Activated CD4-positive, alpha-beta memory T cell treated with anti-CD3 and anti-CD28 coated beads, Interleukin-2, amount 10 ng/mL, durations not matched to agents 7 days and 5 days (primary cell): ENCODE measurements around the gene ITGA4. TPM values are rescaled to one million over a fixed set of nuclear protein-coding genes. Genes with fewer than 3 reads are reported as not detected.

Experiments
- CTCF ChIA-PET: fragments of 350-600 bp; sonication (Branson Sonifier 250); formaldehyde crosslinking; loops from one replicate; lab custom pipeline; 2021; ENCODE audit warnings: antibody characterized with exemption, inconsistent platforms; lab: Charles Lee
- POLR2A ChIA-PET: fragments of 350-600 bp; sonication (Branson Sonifier 250); formaldehyde crosslinking; loops from one replicate; lab custom pipeline; 2021; ENCODE audit warnings: antibody characterized with exemption; lab: Charles Lee
- DNase-seq: peaks from one replicate; pipeline ENCODE4 v3.0.0-alpha.2; 2020
- H3K27ac Mint-ChIP-seq: one replicate; pipeline ENCODE4 v1.8.0; 2021; ENCODE audit warnings: mild to moderate bottlenecking, mixed read lengths
- H3K27me3 Mint-ChIP-seq: one replicate; pipeline ENCODE4 v1.8.0; 2021; ENCODE audit warnings: mixed read lengths
- H3K36me3 Mint-ChIP-seq: one replicate; pipeline ENCODE4 v1.8.0; 2021; ENCODE audit warnings: low read depth, mixed read lengths
- H3K4me1 Mint-ChIP-seq: one replicate; pipeline ENCODE4 v1.8.0; 2021; ENCODE audit warnings: mixed read lengths
- H3K4me3 Mint-ChIP-seq: one replicate; pipeline ENCODE4 v1.8.0; 2021; ENCODE audit warnings: mild to moderate bottlenecking, mixed read lengths
- H3K9me3 Mint-ChIP-seq: one replicate; pipeline ENCODE4 v1.8.0; 2021; ENCODE audit warnings: mixed read lengths
- total RNA-seq, 2 experiments: library from RNA; stranded (reverse); gene quantifications; one replicate each; pipeline ENCODE4 v1.2.3, GENCODE V29; 2021

ITGA4 gene
- total RNA-seq, 2 experiments from 2014 or later: 252 to 265 TPM

GRCh38 chr2:181566334-181567032, 109.3 kb downstream of the ITGA4 start:
- H3K4me1 Mint-ChIP-seq: peaks cover 3% of the 10 kb centered on the region
- ChIA-PET POLR2A (no interaction called here), CTCF (interaction anchor here (1.3 kb wide), 1 partner anchor 149 kb away, joined by 4 read pairs; no protein-coding TSS in a partner anchor)
- H3K27ac Mint-ChIP-seq: no peak overlapping the region
- no peak for DNase-seq
- no peak overlapping the region for H3K4me3 Mint-ChIP-seq
- H3K9me3 Mint-ChIP-seq: no peaks in the 10 kb centered on the region
- peaks cover 2% of the 10 kb centered on the region for H3K27me3 Mint-ChIP-seq
- H3K36me3 Mint-ChIP-seq: no peaks in the 10 kb centered on the region

GRCh38 chr2:181570059-181570458, 112.9 kb downstream of the ITGA4 start:
- no peak overlapping the region for H3K4me3 Mint-ChIP-seq
- CTCF ChIA-PET: interaction anchor here (2.4 kb wide), 1 partner anchor 145 kb away, joined by 6 read pairs; no protein-coding TSS in a partner anchor
- H3K36me3 Mint-ChIP-seq: no peaks in the 10 kb centered on the region
- H3K4me1 Mint-ChIP-seq: peaks cover 1% of the 10 kb centered on the region
- H3K27me3 Mint-ChIP-seq: peaks cover 13% of the 10 kb centered on the region
- POLR2A ChIA-PET: no interaction called here
- no peak for DNase-seq
- no peaks in the 10 kb centered on the region for H3K9me3 Mint-ChIP-seq
- no peak overlapping the region for H3K27ac Mint-ChIP-seq

GRCh38 chr2:181570833-181571661, 113.9 kb downstream of the ITGA4 start:
- H3K36me3 Mint-ChIP-seq: no peaks in the 10 kb centered on the region
- no peak for DNase-seq
- ChIA-PET CTCF (interaction anchor here (0.6 to 4.1 kb wide), 3 partner anchors 26 to 241 kb away, joined by 3 to 43 read pairs (median 3); no protein-coding TSS in a partner anchor), POLR2A (no interaction called here)
- no peak overlapping the region for H3K4me3 Mint-ChIP-seq
- no peaks in the 10 kb centered on the region for H3K4me1 Mint-ChIP-seq
- H3K27ac Mint-ChIP-seq: no peak overlapping the region
- peaks cover 13% of the 10 kb centered on the region for H3K27me3 Mint-ChIP-seq
- H3K9me3 Mint-ChIP-seq: no peaks in the 10 kb centered on the region

GRCh38 chr2:181573140-181573736, 116.1 kb downstream of the ITGA4 start:
- DNase-seq: no peak
- H3K4me1 Mint-ChIP-seq: no peaks in the 10 kb centered on the region
- H3K9me3 Mint-ChIP-seq: no peaks in the 10 kb centered on the region
- H3K36me3 Mint-ChIP-seq: no peaks in the 10 kb centered on the region
- ChIA-PET POLR2A (no interaction called here), CTCF (interaction anchor here (0.8 to 4.1 kb wide), 6 partner anchors 13 to 144 kb away, joined by 3 to 43 read pairs (median 4); no protein-coding TSS in a partner anchor)
- H3K27ac Mint-ChIP-seq: no peak overlapping the region
- H3K4me3 Mint-ChIP-seq: no peak overlapping the region
- peaks cover 13% of the 10 kb centered on the region for H3K27me3 Mint-ChIP-seq

- CTCF ChIA-PET: interaction anchor here (0.6 to 4.1 kb wide), 4 partner anchors 12 to 140 kb away, joined by 4 to 43 read pairs (median 9); no protein-coding TSS in a partner anchor
- Mint-ChIP-seq H3K27ac (no peak overlapping the region), H3K4me3 (no peak overlapping the region), H3K4me1 (no peaks in the 10 kb centered on the region), H3K9me3 (no peaks in the 10 kb centered on the region), H3K36me3 (no peaks in the 10 kb centered on the region), H3K27me3 (peaks cover 15% of the 10 kb centered on the region)
- POLR2A ChIA-PET: no interaction called here
- no peak for DNase-seq
These were observed 117.1 kb downstream of the ITGA4 start for GRCh38 chr2:181574321-181574720.

GRCh38 chr2:181575024-181575649, 118.0 kb downstream of the ITGA4 start:
- ChIA-PET POLR2A (no interaction called here), CTCF (interaction anchor here (0.6 to 0.8 kb wide), 2 partner anchors 66 to 141 kb away, joined by 3 to 8 read pairs; no protein-coding TSS in a partner anchor)
- H3K4me1 Mint-ChIP-seq: no peaks in the 10 kb centered on the region
- DNase-seq: no peak
- H3K27me3 Mint-ChIP-seq: peaks cover 15% of the 10 kb centered on the region
- no peak overlapping the region for H3K4me3 Mint-ChIP-seq
- H3K27ac Mint-ChIP-seq: no peak overlapping the region
- no peaks in the 10 kb centered on the region for H3K9me3 Mint-ChIP-seq
- no peaks in the 10 kb centered on the region for H3K36me3 Mint-ChIP-seq

GRCh38 chr2:181575650-181576025, 118.5 kb downstream of the ITGA4 start:
- ChIA-PET CTCF (interaction anchor here (0.8 kb wide), 1 partner anchor 140 kb away, joined by 3 read pairs; no protein-coding TSS in a partner anchor), POLR2A (no interaction called here)
- Mint-ChIP-seq H3K36me3 (no peaks in the 10 kb centered on the region), H3K27ac (no peak overlapping the region), H3K4me1 (no peaks in the 10 kb centered on the region), H3K9me3 (no peaks in the 10 kb centered on the region), H3K4me3 (no peak overlapping the region), H3K27me3 (peaks cover 15% of the 10 kb centered on the region)
- DNase-seq: no peak

GRCh38 chr2:181576431-181576830, 119.2 kb downstream of the ITGA4 start:
- ChIA-PET POLR2A (no interaction called here), CTCF (interaction anchor here (1.7 kb wide), 1 partner anchor 139 kb away, joined by 4 read pairs; no protein-coding TSS in a partner anchor)

GRCh38 chr2:181578829-181579228, 121.6 kb downstream of the ITGA4 start:
- ChIA-PET POLR2A (no interaction called here), CTCF (no interaction called here)
- Mint-ChIP-seq H3K9me3 (no peaks in the 10 kb centered on the region), H3K4me1 (no peaks in the 10 kb centered on the region), H3K27ac (no peak overlapping the region), H3K36me3 (no peaks in the 10 kb centered on the region), H3K27me3 (peaks cover 18% of the 10 kb centered on the region), H3K4me3 (no peak overlapping the region)
- DNase-seq: no peak

More at GRCh38 chr2:181576431-181576830, 119.2 kb downstream of the ITGA4 start:
- Mint-ChIP-seq H3K9me3 (no peaks in the 10 kb centered on the region), H3K27ac (no peak overlapping the region), H3K4me3 (no peak overlapping the region), H3K36me3 (no peaks in the 10 kb centered on the region), H3K27me3 (peaks cover 17% of the 10 kb centered on the region), H3K4me1 (no peaks in the 10 kb centered on the region)
- no peak for DNase-seq

GRCh38 chr2:181581534-181581933, 124.3 kb downstream of the ITGA4 start:
- H3K27me3 Mint-ChIP-seq: peaks cover 28% of the 10 kb centered on the region
- no peaks in the 10 kb centered on the region for H3K36me3 Mint-ChIP-seq
- H3K4me1 Mint-ChIP-seq: peaks cover 10% of the 10 kb centered on the region
- DNase-seq: no peak
- ChIA-PET POLR2A (no interaction called here), CTCF (no interaction called here)
- no peaks in the 10 kb centered on the region for H3K9me3 Mint-ChIP-seq
- H3K4me3 Mint-ChIP-seq: no peak overlapping the region
- no peak overlapping the region for H3K27ac Mint-ChIP-seq

- H3K4me1 Mint-ChIP-seq: peaks cover 16% of the 10 kb centered on the region
- no peak for DNase-seq
- ChIA-PET POLR2A (no interaction called here), CTCF (interaction anchor here (0.8 to 2.8 kb wide), 2 partner anchors 13 to 130 kb away, joined by 3 to 10 read pairs; no protein-coding TSS in a partner anchor)
- no peaks in the 10 kb centered on the region for H3K9me3 Mint-ChIP-seq
- no peak overlapping the region for H3K4me3 Mint-ChIP-seq
- H3K27ac Mint-ChIP-seq: no peak overlapping the region
- no peaks in the 10 kb centered on the region for H3K36me3 Mint-ChIP-seq
- peaks cover 41% of the 10 kb centered on the region for H3K27me3 Mint-ChIP-seq
These were observed 128.5 kb downstream of the ITGA4 start for GRCh38 chr2:181585732-181586131.
